Measurements from ENCODE around the gene RABAC1.

Gene RABAC1

DNA sequence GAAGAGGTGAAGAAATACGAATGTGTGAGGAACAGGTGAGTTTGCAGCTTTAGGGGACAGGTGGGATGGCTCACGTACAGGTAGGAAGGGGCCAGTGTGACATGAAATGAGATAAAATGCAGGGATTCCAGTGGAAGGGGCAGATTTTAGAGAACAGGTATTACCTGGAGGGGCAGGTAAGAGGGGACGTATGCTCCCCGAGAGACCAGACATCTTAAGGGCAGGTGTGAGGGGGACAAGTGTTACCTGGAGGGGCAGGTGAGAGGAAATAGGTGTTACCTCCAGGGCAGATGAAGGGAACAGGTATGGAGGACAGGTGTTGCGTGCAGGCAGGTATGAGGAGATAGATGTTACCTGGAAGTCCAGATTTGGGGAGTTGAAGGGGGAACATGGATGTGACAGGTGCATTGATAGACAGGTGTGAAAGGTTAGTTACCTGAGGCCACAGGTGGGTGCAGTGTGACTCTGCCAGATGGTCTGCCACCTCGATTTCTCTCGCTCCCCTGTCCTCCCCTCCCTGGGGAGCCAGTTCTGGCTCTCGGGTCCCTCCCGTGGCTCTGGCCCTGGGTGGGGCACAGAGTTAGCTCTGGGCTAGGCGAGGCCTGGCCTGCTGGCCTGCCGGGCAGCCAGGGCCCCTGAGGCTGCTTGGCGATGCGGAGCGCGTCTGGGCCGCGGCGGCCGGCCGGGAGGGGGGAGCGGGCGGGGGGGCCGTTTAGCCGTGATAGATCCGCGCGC is 32.9 kb downstream of the RABAC1 start:
- Histone ChIP-seq H3K36me3 (ENCODE audit: insufficient read depth, low read length) (no peaks in the 10 kb centered on the region), H3K27ac (ENCODE audit: low read depth, low read length, poor library complexity, severe bottlenecking) (no peak overlapping the region), H3K9me3 (ENCODE audit: low read length) (no peaks in the 10 kb centered on the region), H3F3A (ENCODE audit: insufficient read depth, low read length) (no peaks in the 10 kb centered on the region), H3K27me3 (ENCODE audit: insufficient read depth, low read length) (peaks cover 4% of the 10 kb centered on the region; the same call in 1 of the 2 replicates), H3K9ac (ENCODE audit: low read length) (no peak overlapping the region), H3K4me2 (ENCODE audit: low read length) (no peak overlapping the region), H3K79me2 (ENCODE audit: insufficient read depth, low read length) (no peaks in the 10 kb centered on the region), H3K9me2 (ENCODE audit: low read depth, low read length) (no peaks in the 10 kb centered on the region), H2AFZ (ENCODE audit: low read length) (no peak overlapping the region), H3K4me1 (ENCODE audit: insufficient read depth, low read length, severe bottlenecking) (peaks cover 26% of the 10 kb centered on the region), H3K4me3 (ENCODE audit: low read depth, low read length, poor library complexity, severe bottlenecking) (no peak overlapping the region), H4K20me1 (ENCODE audit: insufficient read depth, low read length) (no peaks in the 10 kb centered on the region)
- TF ChIP-seq, protein P1, sequence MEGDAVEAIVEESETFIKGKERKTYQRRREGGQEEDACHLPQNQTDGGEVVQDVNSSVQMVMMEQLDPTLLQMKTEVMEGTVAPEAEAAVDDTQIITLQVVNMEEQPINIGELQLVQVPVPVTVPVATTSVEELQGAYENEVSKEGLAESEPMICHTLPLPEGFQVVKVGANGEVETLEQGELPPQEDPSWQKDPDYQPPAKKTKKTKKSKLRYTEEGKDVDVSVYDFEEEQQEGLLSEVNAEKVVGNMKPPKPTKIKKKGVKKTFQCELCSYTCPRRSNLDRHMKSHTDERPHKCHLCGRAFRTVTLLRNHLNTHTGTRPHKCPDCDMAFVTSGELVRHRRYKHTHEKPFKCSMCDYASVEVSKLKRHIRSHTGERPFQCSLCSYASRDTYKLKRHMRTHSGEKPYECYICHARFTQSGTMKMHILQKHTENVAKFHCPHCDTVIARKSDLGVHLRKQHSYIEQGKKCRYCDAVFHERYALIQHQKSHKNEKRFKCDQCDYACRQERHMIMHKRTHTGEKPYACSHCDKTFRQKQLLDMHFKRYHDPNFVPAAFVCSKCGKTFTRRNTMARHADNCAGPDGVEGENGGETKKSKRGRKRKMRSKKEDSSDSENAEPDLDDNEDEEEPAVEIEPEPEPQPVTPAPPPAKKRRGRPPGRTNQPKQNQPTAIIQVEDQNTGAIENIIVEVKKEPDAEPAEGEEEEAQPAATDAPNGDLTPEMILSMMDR (IDR thresholded peaks at IDR 0.05; ENCODE audit: low read length) = no peak
- TF ChIP-seq EZH2 (IDR thresholded peaks at IDR 0.05; ENCODE audit: borderline replicate concordance, low read length) = no peak

DNA sequence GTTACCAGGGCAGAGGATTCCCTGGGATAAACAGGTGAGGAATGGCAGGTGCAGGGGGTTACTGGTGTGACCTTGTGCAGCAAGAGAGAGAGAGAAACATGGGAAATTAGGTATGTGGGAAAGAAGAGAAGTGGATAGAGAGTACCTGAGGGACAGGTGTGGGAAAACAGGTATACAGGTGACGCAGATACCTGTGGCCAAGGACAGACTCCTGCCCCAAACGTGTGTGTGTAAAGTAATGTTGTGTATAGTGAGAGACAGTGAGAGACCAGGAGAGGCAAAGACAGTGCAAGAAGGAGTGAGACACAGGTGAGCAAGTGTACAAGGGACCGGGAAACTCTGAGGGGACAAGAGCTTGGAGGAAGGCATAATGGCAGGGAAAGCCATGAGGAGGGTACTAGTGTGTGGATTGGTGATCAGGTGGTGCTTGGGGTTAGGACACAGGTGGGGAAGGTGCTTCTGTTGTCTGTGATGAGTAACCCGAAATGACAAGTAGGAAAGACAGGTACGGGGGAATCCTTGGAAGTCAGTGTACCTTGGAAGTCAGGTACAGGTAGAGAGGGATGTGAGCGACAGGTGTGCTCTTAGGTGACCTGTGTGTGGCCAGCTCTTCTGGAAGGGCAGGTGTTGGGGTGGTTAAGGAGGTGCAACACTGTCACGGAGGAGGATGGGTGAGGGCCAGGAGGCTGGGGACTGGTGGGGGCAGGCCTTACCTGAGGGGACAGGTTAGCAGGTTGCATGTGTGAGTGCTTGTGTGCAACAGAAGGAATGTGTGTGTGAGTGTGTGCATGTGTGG is 33.7 kb downstream of the RABAC1 start:
- Histone ChIP-seq H3K4me2 (ENCODE audit: low read length) (no peak overlapping the region), H3K9me2 (ENCODE audit: low read depth, low read length) (no peaks in the 10 kb centered on the region), H3K9ac (ENCODE audit: low read length) (no peak overlapping the region), H2AFZ (ENCODE audit: low read length) (no peak overlapping the region), H4K20me1 (ENCODE audit: insufficient read depth, low read length) (no peaks in the 10 kb centered on the region), H3K9me3 (ENCODE audit: low read length) (no peaks in the 10 kb centered on the region), H3K27ac (ENCODE audit: low read depth, low read length, poor library complexity, severe bottlenecking) (no peak overlapping the region), H3K79me2 (ENCODE audit: insufficient read depth, low read length) (no peaks in the 10 kb centered on the region), H3F3A (ENCODE audit: insufficient read depth, low read length) (no peaks in the 10 kb centered on the region), H3K4me1 (ENCODE audit: insufficient read depth, low read length, severe bottlenecking) (peaks cover 26% of the 10 kb centered on the region), H3K4me3 (ENCODE audit: low read depth, low read length, poor library complexity, severe bottlenecking) (no peak overlapping the region), H3K36me3 (ENCODE audit: insufficient read depth, low read length) (no peaks in the 10 kb centered on the region), H3K27me3 (ENCODE audit: insufficient read depth, low read length) (peaks cover 4% of the 10 kb centered on the region; the same call in 1 of the 2 replicates)
- TF ChIP-seq EZH2 (IDR thresholded peaks at IDR 0.05; ENCODE audit: borderline replicate concordance, low read length) = no peak
- TF ChIP-seq, protein P1 (IDR thresholded peaks at IDR 0.05; ENCODE audit: low read length) = no peak

DNA sequence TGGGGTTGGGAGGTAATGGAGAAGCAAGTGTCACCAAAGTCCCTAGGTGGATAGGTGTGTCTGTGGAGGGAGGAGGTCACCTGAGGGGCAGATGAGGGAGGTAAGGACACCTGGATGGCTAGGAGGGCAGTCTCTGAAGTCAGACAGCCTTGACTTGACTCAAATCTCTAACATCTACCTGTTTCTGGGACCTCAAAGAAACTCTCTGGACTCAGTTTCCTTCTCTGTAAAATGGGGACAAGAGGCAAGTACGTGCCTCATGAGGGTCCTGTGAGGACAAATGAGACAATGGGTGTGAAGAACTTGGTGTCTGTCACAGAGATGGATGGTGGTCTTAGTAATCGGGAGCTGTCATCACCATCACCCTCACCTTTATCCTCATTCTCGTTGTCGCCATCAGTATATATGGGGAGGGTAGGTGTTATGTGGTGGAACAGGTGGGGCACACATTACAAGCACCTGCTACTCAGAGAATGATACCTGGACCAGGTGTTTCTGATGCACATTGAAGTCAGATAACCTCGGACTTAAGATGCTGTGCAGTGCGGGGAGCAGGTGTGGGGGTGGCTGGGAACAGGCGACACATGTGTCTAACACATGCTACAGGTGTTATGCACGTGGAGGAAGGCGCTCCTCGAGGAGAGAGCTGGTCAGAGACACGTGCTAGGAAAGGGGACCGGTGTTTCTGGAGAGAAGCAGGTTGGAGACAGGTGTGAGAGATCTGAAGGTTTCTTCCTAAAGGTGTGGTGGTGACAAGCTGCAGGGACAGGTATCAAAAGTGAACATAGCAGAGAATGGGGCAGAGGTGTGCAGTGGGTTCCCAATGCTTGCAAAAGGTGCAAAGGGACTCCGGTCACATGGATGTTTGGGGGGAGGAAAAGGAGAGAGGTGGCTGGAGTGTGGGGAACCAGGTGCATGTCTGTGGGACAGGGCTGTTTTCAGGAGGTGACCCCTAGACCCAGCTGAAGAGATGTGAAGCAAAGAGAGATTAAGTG is 34.7 kb downstream of the RABAC1 start:
- no peaks in the 10 kb centered on the region for H3K9me3 ChIP-seq (ENCODE audit: low read length)
- no peak overlapping the region for H3K4me2 ChIP-seq (ENCODE audit: low read length)
- no peak overlapping the region for H3K4me3 ChIP-seq (ENCODE audit: low read depth, low read length, poor library complexity, severe bottlenecking)
- H3K9ac ChIP-seq (ENCODE audit: low read length) = no peak overlapping the region
- H3K27me3 ChIP-seq (ENCODE audit: insufficient read depth, low read length) = peaks cover 4% of the 10 kb centered on the region; the same call in 1 of the 2 replicates
- peaks cover 16% of the 10 kb centered on the region for H3K4me1 ChIP-seq (ENCODE audit: insufficient read depth, low read length, severe bottlenecking)
- no peaks in the 10 kb centered on the region for H3F3A ChIP-seq (ENCODE audit: insufficient read depth, low read length)
- TF ChIP-seq, protein P1 (IDR thresholded peaks at IDR 0.05; ENCODE audit: low read length) = no peak
- no peak for TF ChIP-seq EZH2 (IDR thresholded peaks at IDR 0.05; ENCODE audit: borderline replicate concordance, low read length)
- H3K27ac ChIP-seq (ENCODE audit: low read depth, low read length, poor library complexity, severe bottlenecking) = no peak overlapping the region
- H3K79me2 ChIP-seq (ENCODE audit: insufficient read depth, low read length) = no peaks in the 10 kb centered on the region
- H4K20me1 ChIP-seq (ENCODE audit: insufficient read depth, low read length) = no peaks in the 10 kb centered on the region
- no peaks in the 10 kb centered on the region for H3K9me2 ChIP-seq (ENCODE audit: low read depth, low read length)
- no peak overlapping the region for H2AFZ ChIP-seq (ENCODE audit: low read length)
- H3K36me3 ChIP-seq (ENCODE audit: insufficient read depth, low read length) = no peaks in the 10 kb centered on the region

Data from OCI-LY1 (cell line).